HuH-7.5 (cell line): ENCODE measurements around the gene TLR8.
"Not testable (repeated sequence)": the region's sequence is repeated elsewhere in the genome, so short reads cannot be mapped to it uniquely, and the experiment has no call there.

Experiments
- DNase-seq: peaks from one replicate; pipeline ENCODE4 v3.0.0; 2011; ENCODE audit warnings: low spot score

Gene TLR8

GRCh38 chrX:12946838-12947544, 40.6 kb downstream of the TLR8 start:
- DNase-seq = no peak

- DNase-seq = no peak
These were observed 41.3 kb downstream of the TLR8 start for GRCh38 chrX:12947545-12948235.

GRCh38 chrX:12948495-12948894, 42.1 kb downstream of the TLR8 start:
- no peak for DNase-seq

- no peak for DNase-seq
These were observed 42.9 kb downstream of the TLR8 start for GRCh38 chrX:12949205-12949926.

GRCh38 chrX:12949927-12950656, 43.7 kb downstream of the TLR8 start:
- no peak for DNase-seq

- no peak for DNase-seq
These were observed 44.6 kb downstream of the TLR8 start for GRCh38 chrX:12950851-12951594.

- DNase-seq = no peak
These were observed 45.2 kb downstream of the TLR8 start for GRCh38 chrX:12951595-12951975.

- no peak for DNase-seq
These were observed 47.0 kb downstream of the TLR8 start for GRCh38 chrX:12953420-12953819.

- DNase-seq = no peak
These were observed 48.0 kb downstream of the TLR8 start for GRCh38 chrX:12954376-12954775.

GRCh38 chrX:12954981-12955380, 48.6 kb downstream of the TLR8 start:
- no peak for DNase-seq

- no peak for DNase-seq
These were observed 49.7 kb downstream of the TLR8 start for GRCh38 chrX:12955882-12956703.

GRCh38 chrX:12956704-12957534, 50.5 kb downstream of the TLR8 start:
- DNase-seq = no peak

GRCh38 chrX:12958059-12958458, 51.6 kb downstream of the TLR8 start:
- DNase-seq = no peak

GRCh38 chrX:12958461-12958860, 52.0 kb downstream of the TLR8 start:
- DNase-seq = no peak

GRCh38 chrX:12961196-12961718, 54.8 kb downstream of the TLR8 start:
- DNase-seq = no peak

- DNase-seq = no peak
These were observed 55.7 kb downstream of the TLR8 start for GRCh38 chrX:12962041-12962504.

- not testable (repeated sequence) for DNase-seq
These were observed 56.9 kb downstream of the TLR8 start for GRCh38 chrX:12963210-12963850.

- no peak for DNase-seq
These were observed 58.9 kb downstream of the TLR8 start for GRCh38 chrX:12965131-12965940.
